NCI-H128 (cell line): ENCODE measurements around the gene MISP3.

Experiments used
- DNase-seq: peaks from one replicate; lab custom pipeline; 2025; ENCODE audit not compliant: unreplicated experiment; lab: John Stamatoyannopoulos, UW

Gene MISP3

GRCh38 chr19:14053032-14053431, 19.6 kb upstream of the MISP3 start:
- DNase-seq: no peak

- DNase-seq: no peak
Observed at GRCh38 chr19:14053500-14053899, 19.1 kb upstream of the MISP3 start.

DNA sequence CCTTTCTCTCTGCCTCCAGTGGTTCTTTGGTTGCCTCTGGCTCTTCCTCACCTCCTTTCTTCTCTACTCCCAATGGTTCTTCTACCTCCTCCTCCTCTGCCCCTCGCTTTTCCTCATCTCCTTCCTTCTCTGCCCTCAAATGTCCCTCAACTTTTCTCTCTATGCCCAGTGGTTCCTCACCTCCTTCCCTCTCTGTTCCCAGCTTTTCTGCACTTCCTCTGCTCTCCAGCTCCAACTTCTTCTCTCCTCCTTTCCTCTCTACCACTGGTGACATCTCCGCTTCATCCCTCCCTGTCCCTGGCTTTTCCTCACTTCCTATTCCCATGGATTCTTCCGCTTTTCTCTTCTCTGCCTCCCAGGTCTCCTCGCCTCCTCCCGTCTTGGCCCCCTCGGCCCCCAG, 18.5 kb upstream of the MISP3 start:
- no peak for DNase-seq

DNA sequence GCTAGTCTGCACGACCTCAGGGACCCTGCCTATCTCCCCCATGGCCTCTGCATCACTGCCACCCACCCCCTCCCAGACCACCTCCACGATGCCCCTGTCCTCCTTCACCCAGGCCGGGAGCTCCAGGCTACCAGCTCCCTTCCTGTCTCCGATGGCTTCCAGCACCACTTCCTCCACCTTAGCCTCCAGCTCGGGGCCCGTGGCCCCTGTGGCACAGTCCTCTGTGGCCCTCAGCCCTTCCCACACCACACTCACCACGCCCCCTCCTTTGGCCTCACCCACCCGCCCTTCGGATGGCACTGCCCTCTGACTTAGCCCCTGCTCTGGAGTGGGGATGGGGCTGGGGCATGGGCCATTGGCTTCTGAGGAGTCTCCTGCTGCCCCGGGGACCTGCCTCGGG, 17.9 kb upstream of the MISP3 start:
- DNase-seq: no peak

- DNase-seq: no peak
Observed at GRCh38 chr19:14055396-14055795, 17.2 kb upstream of the MISP3 start.

GRCh38 chr19:14056069-14056666, 16.4 kb upstream of the MISP3 start:
- DNase-seq: no peak

DNA sequence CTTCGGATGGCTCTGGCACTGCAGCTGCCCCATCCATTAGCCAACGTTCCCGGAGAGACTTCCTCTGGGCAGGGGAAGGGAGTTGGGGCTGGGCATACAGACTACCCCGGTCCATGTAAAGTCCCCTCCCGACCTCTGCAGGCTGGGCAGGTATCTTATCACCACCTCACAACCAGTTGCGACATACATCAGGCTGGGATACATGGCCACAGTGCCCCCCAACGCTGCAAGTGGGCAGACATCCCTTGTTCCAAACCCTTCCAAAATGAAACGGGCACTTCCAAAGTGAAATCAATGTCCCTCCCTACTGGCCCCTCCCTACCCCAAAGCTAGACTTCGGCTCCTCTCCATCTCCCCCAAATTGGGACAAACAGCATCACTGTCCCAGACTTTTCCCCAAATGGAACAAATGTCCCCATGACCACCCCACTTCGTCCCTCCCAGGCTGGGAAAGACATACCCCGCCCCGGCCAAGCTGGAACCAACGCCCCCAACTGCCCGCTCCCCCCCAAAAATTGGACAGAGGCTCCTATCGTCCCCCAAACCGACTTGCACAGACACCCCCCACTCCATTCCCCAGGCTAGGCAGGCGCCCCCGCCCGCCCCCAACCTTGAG, 15.7 kb upstream of the MISP3 start:
- DNase-seq: no peak

DNA sequence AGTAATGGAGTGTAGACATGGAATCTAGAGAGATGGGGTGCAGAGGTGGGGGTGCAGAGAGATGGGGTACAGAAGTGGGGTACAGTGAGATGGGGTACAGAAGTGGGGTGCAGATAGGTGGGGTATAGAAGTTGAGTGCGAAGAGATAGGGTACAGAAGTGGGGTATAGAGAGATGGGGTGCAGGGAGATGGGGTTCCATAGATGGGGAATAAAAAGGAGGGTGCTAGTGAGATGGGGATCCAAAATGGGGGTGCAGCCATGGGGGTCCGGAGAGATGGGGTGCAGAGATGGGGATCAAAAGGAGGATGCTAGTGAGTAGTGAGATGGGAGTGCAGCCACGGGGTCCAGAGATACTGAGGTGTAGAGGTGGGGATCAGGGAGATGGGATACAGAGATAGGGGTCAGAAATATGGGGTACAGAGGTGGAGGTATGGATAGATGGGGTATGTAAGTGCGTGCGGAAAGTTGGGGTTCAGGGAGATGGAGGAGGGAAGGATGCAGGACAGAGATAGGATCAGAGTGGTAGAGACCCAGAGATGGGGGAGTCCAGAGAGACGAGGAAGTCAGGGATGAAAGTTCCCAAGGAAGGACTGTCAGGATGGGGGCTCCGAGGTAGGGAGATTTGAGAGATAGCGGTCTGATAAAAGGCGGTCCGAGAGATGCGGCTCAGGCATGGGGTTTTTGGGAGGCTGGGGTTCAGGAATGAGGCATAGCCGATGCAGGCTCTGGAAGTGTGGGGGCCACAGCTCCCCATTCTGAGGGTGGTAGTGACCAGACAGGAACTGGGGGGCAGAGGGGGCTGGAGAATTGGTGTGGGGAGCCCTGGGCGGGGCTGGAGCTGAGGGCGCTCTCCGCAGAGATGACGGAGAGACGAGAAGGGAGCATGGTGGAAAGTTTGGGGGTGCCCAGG, 14.1 kb upstream of the MISP3 start:
- DNase-seq: no peak

DNA sequence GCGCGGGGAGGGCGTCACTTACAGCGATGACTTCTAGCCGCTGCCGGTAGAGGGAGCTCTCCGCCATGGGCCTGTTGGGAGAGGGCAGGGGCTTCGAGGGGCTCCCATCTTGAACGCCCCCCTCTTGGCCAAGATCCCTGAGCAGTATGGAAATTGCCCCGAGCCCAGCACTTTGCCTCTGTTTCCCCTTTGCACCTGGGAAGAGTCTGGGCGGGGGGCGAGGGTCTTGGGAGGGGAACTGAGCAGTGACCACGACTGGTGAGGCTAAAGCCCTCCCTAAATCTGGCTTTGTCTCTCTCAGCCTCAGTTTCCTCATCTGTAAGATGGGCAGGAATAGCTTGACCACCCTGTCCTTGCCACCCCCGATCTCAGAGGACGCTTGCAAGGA, 13.5 kb upstream of the MISP3 start:
- DNase-seq: no peak

- DNase-seq: no peak
Observed at GRCh38 chr19:14059652-14060155, 12.9 kb upstream of the MISP3 start.

DNA sequence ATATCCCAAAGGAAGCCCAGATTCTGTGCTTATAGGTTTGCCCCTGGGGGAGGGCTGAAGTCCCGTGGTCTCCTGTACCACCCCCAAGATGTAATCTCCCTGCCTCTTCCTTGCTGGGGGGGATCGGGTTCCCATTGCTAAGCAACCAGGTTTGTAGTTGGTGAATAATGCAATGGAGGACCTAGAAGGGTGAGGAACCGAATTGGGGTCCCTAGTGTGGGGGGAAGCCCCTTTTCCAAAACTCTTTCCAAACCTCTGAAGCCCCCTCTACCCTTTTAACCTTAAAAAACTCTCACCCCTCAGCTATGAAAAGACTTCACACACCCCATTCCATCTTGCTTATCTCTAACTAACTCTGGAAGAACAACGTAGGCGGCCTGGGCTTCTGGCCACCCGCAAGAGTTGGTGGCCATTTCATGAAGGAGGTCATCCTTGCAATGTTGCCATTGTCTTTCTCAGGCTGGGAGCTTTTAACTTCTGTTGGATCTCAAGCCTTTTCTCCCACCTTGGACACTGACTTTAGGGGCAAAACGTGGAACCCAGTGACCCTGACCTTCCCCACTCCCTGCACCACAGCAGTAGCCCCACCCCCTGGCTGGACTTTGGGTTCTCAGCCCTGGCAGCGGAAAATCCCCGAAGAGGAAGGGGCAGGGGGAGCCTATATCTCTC, 11.4 kb upstream of the MISP3 start:
- DNase-seq: no peak

- DNase-seq: no peak
Observed at GRCh38 chr19:14061751-14062557, 10.6 kb upstream of the MISP3 start, which contains the start of gene PALM3. PALM3 (minus strand) TSS chr19:14062076; CDS start chr19:14061980, 96 bp downstream.

GRCh38 chr19:14062558-14062855, 10.1 kb upstream of the MISP3 start:
- no peak for DNase-seq

DNA sequence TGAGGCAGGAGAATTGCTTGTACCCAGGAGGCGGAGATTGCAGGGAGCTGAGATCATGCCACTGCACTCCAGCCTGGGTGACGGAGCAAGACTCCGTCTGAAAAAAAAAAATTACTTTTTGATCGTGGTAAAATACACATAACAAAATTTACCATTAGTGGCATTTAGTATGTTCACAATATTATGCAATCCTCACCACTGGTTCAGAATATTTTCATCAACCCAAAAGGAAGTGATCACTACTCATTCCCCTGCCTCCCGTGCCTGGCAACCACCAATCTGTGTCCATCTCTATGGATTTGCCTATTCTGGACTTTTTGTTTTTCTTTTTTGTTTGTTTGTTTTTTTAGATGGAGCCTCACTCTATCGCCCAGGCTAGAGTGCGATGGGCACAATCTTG, 9.5 kb upstream of the MISP3 start:
- no peak for DNase-seq

DNA sequence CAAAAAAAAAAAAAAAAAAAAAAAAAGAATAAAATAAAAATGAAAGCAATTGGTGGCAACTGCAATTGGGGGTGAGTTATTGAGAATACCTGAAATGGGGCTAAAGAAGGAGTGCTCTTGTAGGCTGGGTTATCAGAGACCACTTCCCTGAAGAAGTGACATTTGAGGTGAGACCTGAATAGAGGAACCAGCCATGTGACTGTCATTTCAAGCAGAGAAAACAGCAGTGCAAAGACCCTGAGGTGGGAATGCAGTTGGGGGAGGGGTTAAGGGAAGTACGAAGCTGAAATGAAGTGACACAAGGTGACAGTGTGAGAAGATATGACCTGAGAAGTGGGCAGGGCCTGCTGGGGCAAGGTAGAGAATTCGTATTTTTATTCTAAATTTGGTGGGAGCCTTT, 6.5 kb upstream of the MISP3 start:
- DNase-seq: no peak

DNA sequence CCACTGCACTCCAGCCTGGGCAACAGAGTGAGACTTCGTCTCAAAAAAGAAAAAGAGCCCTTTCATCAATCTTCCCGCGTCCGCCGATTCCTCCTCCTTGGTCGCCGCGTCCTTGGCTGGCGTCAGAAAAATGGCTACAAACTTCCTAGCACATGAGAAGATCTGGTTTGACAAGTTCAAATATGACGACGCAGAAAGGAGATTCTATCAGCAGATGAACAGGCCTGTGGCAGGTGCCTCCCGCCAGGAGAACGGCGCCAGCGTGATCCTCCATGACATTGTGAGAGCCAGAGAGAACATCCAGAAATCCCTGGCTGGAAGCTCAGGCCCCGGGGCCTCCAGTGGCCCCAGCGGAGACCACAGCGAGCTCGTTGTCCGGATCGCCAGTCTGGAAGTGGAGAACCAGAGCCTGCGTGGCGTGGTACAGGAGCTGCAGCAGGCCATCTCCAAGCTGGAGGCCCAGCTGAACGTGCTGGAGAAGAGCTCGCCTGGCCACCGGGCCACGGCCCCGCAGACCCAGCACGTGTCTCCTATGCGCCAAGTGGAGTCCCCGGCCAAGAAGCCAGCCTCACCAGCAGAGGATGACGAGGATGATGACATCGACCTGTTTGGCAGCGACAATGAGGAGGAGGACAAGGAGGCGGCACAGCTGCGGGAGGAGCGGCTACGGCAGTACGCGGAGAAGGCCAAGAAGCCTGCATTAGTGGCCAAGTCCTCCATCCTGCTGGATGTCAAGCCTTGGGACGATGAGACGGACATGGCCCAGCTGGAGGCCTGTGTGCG, 2.1 kb upstream of the MISP3 start:
- DNase-seq: no peak

DNA sequence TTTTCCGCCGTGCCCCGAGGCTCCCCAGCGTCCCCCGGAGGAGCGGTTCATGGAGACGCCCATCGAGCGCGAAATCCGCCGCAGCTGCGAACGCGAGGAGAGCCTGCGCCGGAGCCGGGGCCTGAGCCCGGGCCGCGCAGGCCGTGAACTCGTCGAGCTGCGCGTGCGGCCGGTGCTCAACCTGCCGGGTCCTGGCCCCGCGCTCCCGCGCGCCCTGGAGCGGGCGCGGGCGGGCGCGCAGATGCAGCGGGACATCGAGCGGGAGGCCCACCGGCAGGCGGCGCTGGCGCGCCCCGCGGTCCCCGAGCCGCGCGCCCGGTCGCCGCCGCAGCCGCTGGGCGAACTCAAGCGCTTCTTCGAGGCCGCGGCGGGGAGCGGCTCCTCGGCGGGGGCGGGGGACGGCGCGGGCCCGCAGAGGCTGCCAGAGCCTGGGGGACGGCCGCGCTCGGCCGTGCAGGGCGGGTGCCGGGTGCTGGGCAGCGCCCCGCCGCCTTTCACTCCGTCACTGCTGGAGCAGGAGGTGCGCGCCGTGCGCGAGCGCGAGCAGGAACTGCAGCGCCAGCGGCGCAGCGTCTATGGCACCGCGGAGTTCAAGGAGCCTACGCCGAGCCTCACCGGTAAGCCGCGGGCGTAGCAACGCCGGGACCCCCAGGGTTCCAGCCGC, 807 bp downstream of the MISP3 start:
- DNase-seq: no peak

- DNase-seq: no peak
Observed at GRCh38 chr19:14073925-14074838, 1.6 kb downstream of the MISP3 start.
